Endodermal cell (in vitro differentiated cells): ENCODE results near the gene ELL2. TPM values are rescaled to one million over a fixed set of nuclear protein-coding genes. Genes with fewer than 3 reads are reported as not detected.

ENCODE experiments used
- DNase-seq: peaks from one replicate; pipeline ENCODE4 v3.0.0-alpha.2; 2017
- H3K27ac ChIP-seq: 2 replicates; pipeline ENCODE4 v1.5.1; 2013; ENCODE audit warnings: mild to moderate bottlenecking, low read depth, low read length, moderate library complexity
- H3K27me3 ChIP-seq: 2 replicates; pipeline ENCODE4 v1.6.1; 2013; ENCODE audit warnings: mild to moderate bottlenecking, low read length, moderate library complexity; ENCODE audit not compliant: insufficient read depth, control insufficient read depth, poor library complexity, severe bottlenecking
- H3K36me3 ChIP-seq: 2 replicates; pipeline ENCODE4 v1.7.0; 2013; ENCODE audit warnings: mild to moderate bottlenecking, low read length, moderate library complexity; ENCODE audit not compliant: control insufficient read depth, insufficient read depth
- H3K4me1 ChIP-seq: one replicate; pipeline ENCODE4 v1.7.0; 2013; ENCODE audit warnings: low read length; ENCODE audit not compliant: control insufficient read depth, insufficient read depth
- H3K4me3 ChIP-seq: 2 replicates; pipeline ENCODE4 v1.5.1; 2013; ENCODE audit warnings: mild to moderate bottlenecking, low read length, moderate library complexity
- H3K9ac ChIP-seq: 2 replicates; pipeline ENCODE4 v1.6.1; 2013; ENCODE audit warnings: mild to moderate bottlenecking, low read length, moderate library complexity; ENCODE audit not compliant: poor library complexity, severe bottlenecking; ENCODE audit errors: extremely low read depth
- H3K9me3 ChIP-seq: 2 replicates; pipeline ENCODE4 v1.6.1; 2013; ENCODE audit warnings: mild to moderate bottlenecking, low read length, moderate library complexity; ENCODE audit not compliant: control insufficient read depth
- H3K27ac Mint-ChIP-seq: 2 replicates; pipeline ENCODE4 v1.8.0; 2020; ENCODE audit warnings: mixed read lengths
- H3K27me3 Mint-ChIP-seq: 2 replicates; pipeline ENCODE4 v1.8.0; 2021; ENCODE audit warnings: mild to moderate bottlenecking, mixed read lengths; ENCODE audit not compliant: insufficient read depth
- H3K36me3 Mint-ChIP-seq: 2 replicates; pipeline ENCODE4 v1.8.0; 2020; ENCODE audit warnings: low read depth, mixed read lengths
- H3K4me1 Mint-ChIP-seq: 2 replicates; pipeline ENCODE4 v1.8.0; 2020; ENCODE audit warnings: mixed read lengths
- H3K4me3 Mint-ChIP-seq: 2 replicates; pipeline ENCODE4 v1.8.0; 2020; ENCODE audit warnings: mild to moderate bottlenecking, moderate library complexity, mixed read lengths
- H3K9me3 Mint-ChIP-seq: 2 replicates; pipeline ENCODE4 v1.8.0; 2020; ENCODE audit warnings: mild to moderate bottlenecking, mixed read lengths
- WGBS, 2 experiments: methylation state at CpG; one replicate each; pipeline versions ENCODE4 v1.1.5 to v1.1.7; 2013; ENCODE audit warnings: missing lambda C conversion rate in 2 of 2, mixed read lengths in 1 of 2; ENCODE audit not compliant: insufficient coverage in 1 of 2, insufficient read length in 1 of 2; 5-methylcytosine and 5-hydroxymethylcytosine counted together
- total RNA-seq, 2 donors: library from RNA; stranded (reverse); fragmentation: NEBNext Ultra II Directional in 1 of 2; extraction: Animal tissue kit (Norgen Biotek cat#: 25700) in 1 of 2; gene quantifications; 2 replicates in 1 of 2; 3 replicates in 1 of 2; pipeline ENCODE4 v1.2.1, GENCODE V29; 2021
- TF ChIP-seq, protein P1 (sequence below): fragments of 200-600 bp; sonication (generic); conservative IDR thresholded peaks from 2 replicates; pipeline ENCODE4 v1.5.0; 2021; ENCODE audit warnings: antibody characterized with exemption, mild to moderate bottlenecking

The ELL2 gene
- total RNA-seq, 2 donors from 2014 or later: 28.6 to 44.1 TPM

DNA sequence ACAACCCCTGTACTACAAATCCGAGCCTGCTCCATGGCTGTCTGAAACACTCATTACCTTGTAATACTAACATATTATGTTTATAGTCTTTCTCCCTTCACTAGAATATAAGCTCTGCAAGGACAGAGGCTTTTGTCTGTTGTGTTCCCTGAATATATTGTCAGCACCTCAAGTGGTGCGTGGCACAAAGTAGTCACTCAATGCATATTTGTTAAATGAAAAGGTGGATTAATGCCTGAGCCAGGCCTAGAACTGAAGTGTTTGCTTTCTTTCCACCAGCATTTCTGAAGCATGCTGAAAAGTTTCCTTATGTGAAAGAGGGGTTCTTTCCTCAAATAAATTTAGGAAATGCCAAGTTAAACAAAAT lies 36.3 kb downstream of the ELL2 start:
- Histone ChIP-seq H3K4me1 (no peaks in the 10 kb centered on the region), H3K9me3 (no peaks in the 10 kb centered on the region), H3K27ac (no peak overlapping the region), H3K36me3 (peaks cover 20% of the 10 kb centered on the region), H3K27me3 (no peaks in the 10 kb centered on the region), H3K4me3 (no peak overlapping the region), H3K9ac (no peak overlapping the region)
- Mint-ChIP-seq H3K4me1 (peaks cover 30% of the 10 kb centered on the region), H3K27me3 (no peaks in the 10 kb centered on the region), H3K4me3 (no peak overlapping the region), H3K9me3 (peaks cover 4% of the 10 kb centered on the region), H3K27ac (no peak overlapping the region), H3K36me3 (peaks cover 7% of the 10 kb centered on the region)
- WGBS, 2 experiments: 88% methylated on average over 2 of the region's 2 CpGs; no CpG with 5 or more reads in 1 of the 2 experiments
- no peak for DNase-seq
- TF ChIP-seq, protein P1, sequence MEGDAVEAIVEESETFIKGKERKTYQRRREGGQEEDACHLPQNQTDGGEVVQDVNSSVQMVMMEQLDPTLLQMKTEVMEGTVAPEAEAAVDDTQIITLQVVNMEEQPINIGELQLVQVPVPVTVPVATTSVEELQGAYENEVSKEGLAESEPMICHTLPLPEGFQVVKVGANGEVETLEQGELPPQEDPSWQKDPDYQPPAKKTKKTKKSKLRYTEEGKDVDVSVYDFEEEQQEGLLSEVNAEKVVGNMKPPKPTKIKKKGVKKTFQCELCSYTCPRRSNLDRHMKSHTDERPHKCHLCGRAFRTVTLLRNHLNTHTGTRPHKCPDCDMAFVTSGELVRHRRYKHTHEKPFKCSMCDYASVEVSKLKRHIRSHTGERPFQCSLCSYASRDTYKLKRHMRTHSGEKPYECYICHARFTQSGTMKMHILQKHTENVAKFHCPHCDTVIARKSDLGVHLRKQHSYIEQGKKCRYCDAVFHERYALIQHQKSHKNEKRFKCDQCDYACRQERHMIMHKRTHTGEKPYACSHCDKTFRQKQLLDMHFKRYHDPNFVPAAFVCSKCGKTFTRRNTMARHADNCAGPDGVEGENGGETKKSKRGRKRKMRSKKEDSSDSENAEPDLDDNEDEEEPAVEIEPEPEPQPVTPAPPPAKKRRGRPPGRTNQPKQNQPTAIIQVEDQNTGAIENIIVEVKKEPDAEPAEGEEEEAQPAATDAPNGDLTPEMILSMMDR: no peak

DNA sequence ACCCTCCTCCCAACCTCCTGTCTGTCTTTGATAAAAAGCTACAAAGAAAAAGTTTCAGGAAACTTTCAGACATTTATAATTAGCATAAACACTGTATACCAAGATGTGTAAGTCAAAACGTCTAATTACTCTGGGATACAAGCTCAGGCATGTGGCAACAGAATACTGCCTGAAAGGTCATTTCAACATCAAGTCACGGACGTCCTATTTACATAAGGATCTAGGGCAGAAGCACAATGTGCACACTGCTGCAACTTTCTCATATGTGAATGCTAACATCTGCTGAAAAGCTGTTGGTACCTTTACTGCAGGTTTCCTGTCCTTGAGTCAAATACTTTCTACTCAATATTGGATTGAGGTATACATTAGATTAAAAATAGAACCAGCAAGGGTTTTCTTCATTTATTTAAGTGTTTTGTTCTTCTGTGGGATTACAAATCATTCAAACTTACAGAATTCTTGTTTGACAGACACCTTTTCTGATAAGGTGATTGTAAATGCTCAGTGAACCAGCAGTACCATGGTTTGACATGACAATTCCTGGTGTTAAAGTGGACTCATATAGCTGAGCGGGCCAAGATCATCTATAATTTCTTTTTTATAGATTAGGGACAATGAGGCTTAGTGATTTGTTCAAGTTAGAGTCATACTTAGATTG lies 36.8 kb downstream of the ELL2 start:
- TF ChIP-seq, protein P1: no peak
- H3K27ac Mint-ChIP-seq: no peak overlapping the region
- H3K27ac ChIP-seq: no peak overlapping the region

DNA sequence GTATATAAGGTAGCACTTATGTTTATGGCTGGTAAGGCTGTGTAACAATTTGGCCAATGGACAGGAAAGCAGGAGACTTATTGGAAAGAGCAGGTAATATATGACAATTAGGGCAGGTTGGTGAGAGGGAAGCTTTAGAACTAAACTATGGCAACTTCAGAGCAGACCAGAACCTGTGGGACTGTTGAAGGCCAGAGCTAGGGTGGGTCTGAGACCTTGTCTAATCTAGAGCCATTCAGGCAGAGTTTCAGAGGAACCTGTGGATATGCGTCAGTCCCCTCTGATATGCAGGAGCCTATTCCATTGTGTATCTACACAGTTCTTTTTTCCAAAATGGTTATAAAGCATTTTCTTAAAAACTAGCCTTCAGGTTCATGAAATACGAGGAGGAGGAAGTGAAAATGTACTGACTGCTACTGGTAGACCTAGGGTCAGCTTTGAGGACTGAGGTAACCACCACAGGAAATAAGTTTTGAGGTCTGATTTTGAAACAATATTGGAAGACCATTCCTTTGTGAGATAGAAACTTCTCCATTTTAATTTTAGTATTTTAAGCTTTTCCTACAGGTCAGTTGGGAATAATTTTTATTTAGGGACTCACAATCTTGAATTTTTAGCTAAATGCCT lies 37.6 kb downstream of the ELL2 start:
- DNase-seq: no peak
- no peak overlapping the region for H3K9ac ChIP-seq
- no peak overlapping the region for H3K4me3 ChIP-seq
- H3K4me3 Mint-ChIP-seq: no peak overlapping the region
- H3K27ac ChIP-seq: no peak overlapping the region
- H3K36me3 ChIP-seq: peaks cover 21% of the 10 kb centered on the region
- H3K4me1 ChIP-seq: no peaks in the 10 kb centered on the region
- 90 to 92% methylated on average over 2 of the region's 2 CpGs for WGBS, 2 experiments
- TF ChIP-seq, protein P1: no peak
- H3K27me3 Mint-ChIP-seq: no peaks in the 10 kb centered on the region
- H3K36me3 Mint-ChIP-seq: peaks cover 7% of the 10 kb centered on the region
- no peak overlapping the region for H3K27ac Mint-ChIP-seq
- H3K27me3 ChIP-seq: no peaks in the 10 kb centered on the region
- H3K9me3 ChIP-seq: no peaks in the 10 kb centered on the region
- H3K4me1 Mint-ChIP-seq: peaks cover 30% of the 10 kb centered on the region
- H3K9me3 Mint-ChIP-seq: peaks cover 4% of the 10 kb centered on the region

More for the DNA sequence above, 36.8 kb downstream of the ELL2 start:
- peaks cover 4% of the 10 kb centered on the region for H3K9me3 Mint-ChIP-seq
- 86 to 90% methylated on average over 3 to 4 of the region's 4 CpGs for WGBS, 2 experiments
- DNase-seq: no peak
- H3K4me1 ChIP-seq: no peaks in the 10 kb centered on the region
- H3K4me1 Mint-ChIP-seq: peaks cover 27% of the 10 kb centered on the region
- no peaks in the 10 kb centered on the region for H3K27me3 Mint-ChIP-seq
- H3K27me3 ChIP-seq: no peaks in the 10 kb centered on the region
- no peak overlapping the region for H3K4me3 ChIP-seq
- H3K36me3 ChIP-seq: peaks cover 21% of the 10 kb centered on the region
- no peak overlapping the region for H3K4me3 Mint-ChIP-seq
- H3K36me3 Mint-ChIP-seq: peaks cover 7% of the 10 kb centered on the region
- H3K9me3 ChIP-seq: no peaks in the 10 kb centered on the region
- no peak overlapping the region for H3K9ac ChIP-seq
